KOPT-K1 (cell line): Measurements from ENCODE around the gene CYP46A1.

Source experiments
- H3K27ac ChIP-seq: fragments of 200-600 bp; sonication (generic); 2 replicates; pipeline ENCODE4 v1.5.1; 2016; ENCODE audit warnings: antibody characterized with exemption, mild to moderate bottlenecking, low read depth, low read length; ENCODE audit not compliant: poor library complexity, severe bottlenecking
- H3K36me3 ChIP-seq: fragments of 200-600 bp; sonication (generic); 2 replicates; pipeline ENCODE4 v1.5.1; 2017; ENCODE audit warnings: antibody characterized with exemption, mild to moderate bottlenecking, low read length, moderate library complexity; ENCODE audit not compliant: insufficient read depth
- H3K9me3 ChIP-seq: fragments of 200-600 bp; sonication (generic); 2 replicates; pipeline ENCODE4 v1.5.1; 2017; ENCODE audit warnings: antibody characterized with exemption, low read length, mild to moderate bottlenecking; ENCODE audit not compliant: insufficient read depth, poor library complexity, severe bottlenecking

The CYP46A1 gene

GRCh38 chr14:99664937-99665273, 19.2 kb upstream of the CYP46A1 start:
- H3K27ac ChIP-seq, result no peak overlapping the region
- no peaks in the 10 kb centered on the region for H3K36me3 ChIP-seq
- no peaks in the 10 kb centered on the region for H3K9me3 ChIP-seq

DNA sequence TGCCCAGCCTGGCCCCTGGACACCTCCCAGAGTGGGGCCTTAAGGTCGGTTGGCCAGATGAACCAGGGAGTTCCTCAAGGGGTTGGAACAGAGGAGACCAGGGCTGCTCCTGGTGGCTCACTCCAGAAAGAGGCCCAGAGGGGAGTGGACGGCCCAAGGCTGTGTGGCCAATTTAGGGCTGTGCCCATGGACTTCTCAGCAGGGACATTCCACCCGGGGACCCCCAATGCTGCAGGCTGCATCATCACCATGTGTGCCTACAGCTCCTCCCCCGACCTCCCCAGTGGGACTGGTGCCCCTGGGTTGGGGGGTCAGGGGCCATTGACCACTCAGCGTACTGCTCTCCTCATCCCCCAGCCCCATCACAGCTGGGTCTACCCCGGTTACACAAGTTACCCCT, 17.6 kb upstream of the CYP46A1 start:
- no peak overlapping the region for H3K27ac ChIP-seq
- no peaks in the 10 kb centered on the region for H3K36me3 ChIP-seq
- no peaks in the 10 kb centered on the region for H3K9me3 ChIP-seq

- Histone ChIP-seq H3K36me3 (no peaks in the 10 kb centered on the region), H3K27ac (no peak overlapping the region), H3K9me3 (no peaks in the 10 kb centered on the region)
Measured at GRCh38 chr14:99667045-99667444, 17.1 kb upstream of the CYP46A1 start.

- Histone ChIP-seq H3K36me3 (no peaks in the 10 kb centered on the region), H3K27ac (no peak overlapping the region), H3K9me3 (no peaks in the 10 kb centered on the region)
Measured at GRCh38 chr14:99667821-99668220, 16.3 kb upstream of the CYP46A1 start.

DNA sequence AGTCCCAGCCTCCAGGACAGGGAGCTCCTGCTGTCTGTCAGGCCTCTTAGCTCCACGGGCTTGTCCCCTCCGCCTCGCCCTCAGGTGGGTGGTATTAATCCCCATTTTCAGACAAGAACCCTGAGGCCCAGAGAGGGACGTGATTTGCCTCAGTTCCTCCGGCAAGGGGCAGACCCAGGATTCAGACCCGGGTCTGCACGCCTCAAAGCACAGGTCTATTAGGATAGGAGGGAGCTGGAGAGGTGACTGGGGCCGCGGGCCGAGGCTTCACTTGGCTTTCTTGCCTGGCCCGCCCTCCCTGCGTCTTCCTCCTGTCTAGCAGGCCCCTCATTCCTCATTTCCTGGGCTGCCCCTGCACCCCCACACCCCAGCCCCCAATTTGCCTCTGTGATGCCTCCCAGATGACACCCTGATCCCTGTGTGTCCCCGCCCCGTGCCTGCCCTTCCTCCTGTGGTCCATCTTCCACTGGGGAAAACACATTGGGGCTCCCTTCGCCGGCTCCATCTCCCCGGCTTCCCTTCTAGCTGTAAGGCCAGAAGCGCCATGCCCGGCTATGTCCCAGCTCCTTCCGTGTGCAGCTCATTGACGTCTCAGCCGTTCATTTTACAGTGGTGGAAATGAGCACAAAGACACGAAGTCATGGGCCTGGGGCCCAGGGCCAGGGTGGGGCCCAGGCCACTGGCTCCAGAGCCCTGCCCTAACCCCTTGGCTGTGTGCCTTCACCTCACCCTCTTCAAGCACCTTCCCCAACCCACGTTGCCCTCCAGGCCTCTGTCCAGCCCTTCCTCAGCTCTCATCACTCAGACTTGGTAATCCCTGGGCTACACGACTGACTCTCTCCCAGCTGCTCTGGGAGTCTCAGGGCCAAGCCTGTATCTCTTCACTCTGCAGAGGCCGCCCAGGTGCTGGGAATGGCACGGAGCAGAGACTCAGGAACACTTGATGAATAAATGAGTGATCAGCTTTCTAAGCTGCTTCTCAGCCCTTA, 15.5 kb upstream of the CYP46A1 start:
- no peak overlapping the region for H3K27ac ChIP-seq
- no peaks in the 10 kb centered on the region for H3K36me3 ChIP-seq
- no peaks in the 10 kb centered on the region for H3K9me3 ChIP-seq

- no peak overlapping the region for H3K27ac ChIP-seq
- no peaks in the 10 kb centered on the region for H3K36me3 ChIP-seq
- no peaks in the 10 kb centered on the region for H3K9me3 ChIP-seq
Measured at GRCh38 chr14:99670361-99671234, 13.5 kb upstream of the CYP46A1 start.

GRCh38 chr14:99671235-99672224, 12.6 kb upstream of the CYP46A1 start:
- no peaks in the 10 kb centered on the region for H3K36me3 ChIP-seq
- no peaks in the 10 kb centered on the region for H3K9me3 ChIP-seq
- no peak overlapping the region for H3K27ac ChIP-seq

GRCh38 chr14:99672506-99673304, 11.4 kb upstream of the CYP46A1 start:
- H3K9me3 ChIP-seq, result peaks cover 6% of the 10 kb centered on the region
- no peaks in the 10 kb centered on the region for H3K36me3 ChIP-seq

GRCh38 chr14:99673305-99674063, 10.6 kb upstream of the CYP46A1 start:
- H3K36me3 ChIP-seq, result no peaks in the 10 kb centered on the region
- no peak overlapping the region for H3K27ac ChIP-seq
- peaks cover 14% of the 10 kb centered on the region for H3K9me3 ChIP-seq

More at GRCh38 chr14:99672506-99673304, 11.4 kb upstream of the CYP46A1 start:
- H3K27ac ChIP-seq, result no peak overlapping the region

- no peaks in the 10 kb centered on the region for H3K36me3 ChIP-seq
- peaks cover 19% of the 10 kb centered on the region for H3K9me3 ChIP-seq
- no peak overlapping the region for H3K27ac ChIP-seq
Measured at GRCh38 chr14:99674064-99674650, 9.9 kb upstream of the CYP46A1 start.

DNA sequence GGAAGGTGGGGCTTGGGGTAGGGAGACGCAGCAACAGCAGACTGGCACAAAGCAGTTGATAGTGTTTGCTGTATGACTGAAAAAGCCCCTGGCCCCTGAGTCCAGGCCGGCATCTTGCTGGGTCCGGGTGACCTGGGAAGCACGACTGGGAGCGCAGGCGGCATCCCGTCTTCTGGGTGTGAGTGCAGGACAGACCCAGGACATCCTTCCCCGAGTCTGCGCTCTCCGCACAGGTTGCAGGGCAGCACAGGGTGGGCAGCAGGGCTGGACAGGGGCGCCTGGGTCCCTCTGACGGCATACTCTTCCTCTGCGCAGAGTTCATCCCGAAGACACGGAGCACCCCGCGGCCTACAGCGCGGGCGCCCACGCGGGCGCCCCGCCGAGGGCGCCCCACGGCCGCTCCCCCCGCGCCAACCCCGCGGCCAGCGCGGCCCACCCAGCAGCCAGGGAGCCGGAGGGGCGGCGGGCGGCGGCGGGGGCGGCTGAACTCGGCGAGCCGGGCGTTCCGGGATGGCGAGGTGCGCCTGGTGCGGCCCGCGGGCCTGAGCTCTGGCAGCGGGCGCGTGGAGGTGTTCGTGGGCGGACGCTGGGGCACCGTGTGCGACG, 9.2 kb upstream of the CYP46A1 start:
- H3K36me3 ChIP-seq, result no peaks in the 10 kb centered on the region
- peaks cover 19% of the 10 kb centered on the region for H3K9me3 ChIP-seq
- H3K27ac ChIP-seq, result no peak overlapping the region

DNA sequence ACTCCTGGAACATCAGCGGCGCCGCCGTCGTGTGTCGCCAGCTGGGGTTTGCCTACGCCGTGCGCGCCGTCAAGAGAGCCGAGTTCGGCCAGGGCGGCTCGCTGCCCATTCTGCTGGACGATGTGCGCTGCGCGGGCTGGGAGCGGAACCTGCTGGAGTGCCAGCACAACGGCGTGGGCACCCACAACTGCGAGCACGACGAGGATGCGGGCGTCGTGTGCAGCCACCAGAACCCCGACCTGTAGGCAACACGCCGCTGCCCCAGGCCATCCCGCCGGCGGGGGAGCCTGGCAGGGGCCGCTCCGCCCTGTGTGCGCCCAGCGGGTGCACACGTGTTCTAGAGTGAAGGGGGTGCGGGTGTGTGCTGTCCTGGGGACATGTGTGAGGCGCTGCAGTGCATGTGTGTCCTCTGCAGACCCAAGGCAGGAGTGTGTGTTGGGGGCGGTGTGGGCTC, 8.7 kb upstream of the CYP46A1 start:
- H3K27ac ChIP-seq, result no peak overlapping the region
- H3K9me3 ChIP-seq, result peaks cover 19% of the 10 kb centered on the region
- H3K36me3 ChIP-seq, result no peaks in the 10 kb centered on the region

DNA sequence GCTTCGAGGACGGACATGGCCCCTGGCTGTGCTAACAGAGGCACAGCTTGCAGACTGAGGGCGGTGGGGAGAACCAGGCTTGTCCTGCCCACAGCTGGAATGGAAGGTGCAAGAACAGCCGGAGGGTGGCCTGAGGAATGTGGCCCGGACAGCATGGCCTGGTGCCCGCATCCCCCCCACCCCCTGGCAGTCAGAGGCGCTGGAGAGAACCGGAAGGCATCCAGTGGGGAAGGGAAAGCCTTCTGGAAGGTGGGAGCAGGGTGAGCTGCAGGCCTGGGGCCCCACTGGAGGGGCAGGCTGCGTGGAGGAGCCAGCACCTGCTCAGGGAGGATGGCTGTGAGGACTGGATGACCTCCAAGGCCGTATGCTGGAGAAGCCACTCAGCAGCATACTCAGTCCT, 8.1 kb upstream of the CYP46A1 start:
- peaks cover 19% of the 10 kb centered on the region for H3K9me3 ChIP-seq
- no peaks in the 10 kb centered on the region for H3K36me3 ChIP-seq
- no peak overlapping the region for H3K27ac ChIP-seq
